Measurements from ENCODE around the gene CENPT.

CENPT gene

GRCh38 chr16:67853670-67854069 lies 6.2 kb upstream of the CENPT start:
- no peak overlapping the region for H3K9ac ChIP-seq (ENCODE audit: low read depth in 1 of 2, low read length in 2 of 2)
- H3K36me3 ChIP-seq (ENCODE audit: control insufficient read depth in 2 of 2, insufficient read depth in 2 of 2, low read length in 2 of 2), result no peaks in the 10 kb centered on the region
- peaks cover 18 to 19% of the 10 kb centered on the region in 2 donors for H3K4me1 ChIP-seq (ENCODE audit: control insufficient read depth in 2 of 2, insufficient read depth in 2 of 2, low read length in 2 of 2)
- no peaks in the 10 kb centered on the region for H3K27me3 ChIP-seq (ENCODE audit: control insufficient read depth in 2 of 2, insufficient read depth in 2 of 2, low read length in 2 of 2)
- H3K9me3 ChIP-seq (ENCODE audit: control insufficient read depth in 2 of 2, low read length in 2 of 2), result no peaks in the 10 kb centered on the region
- no peak overlapping the region for H3K4me3 ChIP-seq (ENCODE audit: low read length in 2 of 2)
- no peak overlapping the region for H3K27ac ChIP-seq (ENCODE audit: low read depth in 2 of 2, low read length in 2 of 2)

GRCh38 chr16:67848118-67848517 lies 625 bp upstream of the CENPT start:
- H3K36me3 ChIP-seq (ENCODE audit: control insufficient read depth in 2 of 2, insufficient read depth in 2 of 2, low read length in 2 of 2), result no peaks in the 10 kb centered on the region
- H3K9me3 ChIP-seq (ENCODE audit: control insufficient read depth in 2 of 2, low read length in 2 of 2), result no peaks in the 10 kb centered on the region
- H3K4me1 ChIP-seq (ENCODE audit: control insufficient read depth in 2 of 2, insufficient read depth in 2 of 2, low read length in 2 of 2), result peaks cover 37 to 39% of the 10 kb centered on the region in 2 donors
- H3K9ac ChIP-seq (ENCODE audit: low read depth in 1 of 2, low read length in 2 of 2), result peak overlapping the region; percentile 75 to 79
- peak overlapping the region; percentile 92 to 93 for H3K27ac ChIP-seq (ENCODE audit: low read depth in 2 of 2, low read length in 2 of 2)
- H3K4me3 ChIP-seq (ENCODE audit: low read length in 2 of 2), result peak overlapping the region; percentile 79 to 83
- H3K27me3 ChIP-seq (ENCODE audit: control insufficient read depth in 2 of 2, insufficient read depth in 2 of 2, low read length in 2 of 2), result no peaks in the 10 kb centered on the region

- H3K27ac ChIP-seq (ENCODE audit: low read depth in 2 of 2, low read length in 2 of 2), result peak within 1 kb of the TSS; percentile 92 to 93
- H3K4me1 ChIP-seq (ENCODE audit: control insufficient read depth in 2 of 2, insufficient read depth in 2 of 2, low read length in 2 of 2), result peaks cover 43 to 44% of the 10 kb centered on the region in 2 donors
- H3K9ac ChIP-seq (ENCODE audit: low read depth in 1 of 2, low read length in 2 of 2), result peak within 1 kb of the TSS; percentile 79
- H3K27me3 ChIP-seq (ENCODE audit: control insufficient read depth in 2 of 2, insufficient read depth in 2 of 2, low read length in 2 of 2), result no peaks in the 10 kb centered on the region
- H3K9me3 ChIP-seq (ENCODE audit: control insufficient read depth in 2 of 2, low read length in 2 of 2), result no peaks in the 10 kb centered on the region
- peak within 1 kb of the TSS; percentile 79 to 83 for H3K4me3 ChIP-seq (ENCODE audit: low read length in 2 of 2)
- H3K36me3 ChIP-seq (ENCODE audit: control insufficient read depth in 2 of 2, insufficient read depth in 2 of 2, low read length in 2 of 2), result no peaks in the 10 kb centered on the region
Observed at GRCh38 chr16:67846320-67847063, 1.0 kb downstream of the CENPT start, which contains the start of gene NUTF2. Gene NUTF2 (plus strand): TSS chr16:67846933. CDS start chr16:67865131, 18,198 bp downstream.

GRCh38 chr16:67846063-67846319 lies 1.5 kb downstream of the CENPT start:
- Histone ChIP-seq H3K27me3 (ENCODE audit: control insufficient read depth in 2 of 2, insufficient read depth in 2 of 2, low read length in 2 of 2) (no peaks in the 10 kb centered on the region), H3K9ac (ENCODE audit: low read depth in 1 of 2, low read length in 2 of 2) (peak overlapping the region; percentile 79), H3K9me3 (ENCODE audit: control insufficient read depth in 2 of 2, low read length in 2 of 2) (no peaks in the 10 kb centered on the region), H3K4me3 (ENCODE audit: low read length in 2 of 2) (peak overlapping the region; percentile 79 to 83), H3K27ac (ENCODE audit: low read depth in 2 of 2, low read length in 2 of 2) (peak overlapping the region; percentile 92 to 93), H3K36me3 (ENCODE audit: control insufficient read depth in 2 of 2, insufficient read depth in 2 of 2, low read length in 2 of 2) (no peaks in the 10 kb centered on the region), H3K4me1 (ENCODE audit: control insufficient read depth in 2 of 2, insufficient read depth in 2 of 2, low read length in 2 of 2) (peaks cover 44 to 46% of the 10 kb centered on the region in 2 donors)

- Histone ChIP-seq H3K4me1 (ENCODE audit: control insufficient read depth in 2 of 2, insufficient read depth in 2 of 2, low read length in 2 of 2) (peaks cover 44 to 46% of the 10 kb centered on the region in 2 donors), H3K9me3 (ENCODE audit: control insufficient read depth in 2 of 2, low read length in 2 of 2) (no peaks in the 10 kb centered on the region), H3K27me3 (ENCODE audit: control insufficient read depth in 2 of 2, insufficient read depth in 2 of 2, low read length in 2 of 2) (no peaks in the 10 kb centered on the region), H3K9ac (ENCODE audit: low read depth in 1 of 2, low read length in 2 of 2) (peak overlapping the region; percentile 79), H3K27ac (ENCODE audit: low read depth in 2 of 2, low read length in 2 of 2) (peak overlapping the region; percentile 92 to 93), H3K36me3 (ENCODE audit: control insufficient read depth in 2 of 2, insufficient read depth in 2 of 2, low read length in 2 of 2) (no peaks in the 10 kb centered on the region), H3K4me3 (ENCODE audit: low read length in 2 of 2) (peak overlapping the region; percentile 79 to 83)
Observed at GRCh38 chr16:67845291-67846062, 2.0 kb downstream of the CENPT start.

GRCh38 chr16:67844497-67844896 lies 3.0 kb downstream of the CENPT start:
- Histone ChIP-seq H3K27me3 (ENCODE audit: control insufficient read depth in 2 of 2, insufficient read depth in 2 of 2, low read length in 2 of 2) (no peaks in the 10 kb centered on the region), H3K4me3 (ENCODE audit: low read length in 2 of 2) (peak overlapping the region in 1 of 2 donors; percentile 43), H3K4me1 (ENCODE audit: control insufficient read depth in 2 of 2, insufficient read depth in 2 of 2, low read length in 2 of 2) (peaks cover 44 to 46% of the 10 kb centered on the region in 2 donors), H3K27ac (ENCODE audit: low read depth in 2 of 2, low read length in 2 of 2) (no peak overlapping the region), H3K9ac (ENCODE audit: low read depth in 1 of 2, low read length in 2 of 2) (peak overlapping the region in 1 of 2 donors; percentile 31), H3K9me3 (ENCODE audit: control insufficient read depth in 2 of 2, low read length in 2 of 2) (no peaks in the 10 kb centered on the region), H3K36me3 (ENCODE audit: control insufficient read depth in 2 of 2, insufficient read depth in 2 of 2, low read length in 2 of 2) (no peaks in the 10 kb centered on the region)

GRCh38 chr16:67843343-67843765 lies 4.1 kb downstream of the CENPT start:
- peak overlapping the region; percentile 72 to 85 for H3K9ac ChIP-seq (ENCODE audit: low read depth in 1 of 2, low read length in 2 of 2)
- H3K4me3 ChIP-seq (ENCODE audit: low read length in 2 of 2), result peak overlapping the region; percentile 88 to 90
- H3K9me3 ChIP-seq (ENCODE audit: control insufficient read depth in 2 of 2, low read length in 2 of 2), result no peaks in the 10 kb centered on the region
- H3K36me3 ChIP-seq (ENCODE audit: control insufficient read depth in 2 of 2, insufficient read depth in 2 of 2, low read length in 2 of 2), result no peaks in the 10 kb centered on the region
- peak overlapping the region; percentile 97 to 99 for H3K27ac ChIP-seq (ENCODE audit: low read depth in 2 of 2, low read length in 2 of 2)
- H3K4me1 ChIP-seq (ENCODE audit: control insufficient read depth in 2 of 2, insufficient read depth in 2 of 2, low read length in 2 of 2), result peaks cover 44 to 46% of the 10 kb centered on the region in 2 donors
- H3K27me3 ChIP-seq (ENCODE audit: control insufficient read depth in 2 of 2, insufficient read depth in 2 of 2, low read length in 2 of 2), result no peaks in the 10 kb centered on the region

- H3K4me3 ChIP-seq (ENCODE audit: low read length in 2 of 2), result peak overlapping the region; percentile 88 to 90
- H3K4me1 ChIP-seq (ENCODE audit: control insufficient read depth in 2 of 2, insufficient read depth in 2 of 2, low read length in 2 of 2), result peaks cover 38 to 40% of the 10 kb centered on the region in 2 donors
Observed at GRCh38 chr16:67842509-67843342, 4.8 kb downstream of the CENPT start.

GRCh38 chr16:67841816-67842508 lies 5.5 kb downstream of the CENPT start, which contains the start of gene THAP11:
Gene THAP11 (plus strand): TSS chr16:67842320. CDS start chr16:67842555, 235 bp downstream.
- Histone ChIP-seq H3K4me3 (ENCODE audit: low read length in 2 of 2) (peak within 1 kb of the TSS; percentile 88 to 90), H3K9me3 (ENCODE audit: control insufficient read depth in 2 of 2, low read length in 2 of 2) (no peaks in the 10 kb centered on the region), H3K9ac (ENCODE audit: low read depth in 1 of 2, low read length in 2 of 2) (peak within 1 kb of the TSS; percentile 85 to 97), H3K27ac (ENCODE audit: low read depth in 2 of 2, low read length in 2 of 2) (peak within 1 kb of the TSS; percentile 97 to 99), H3K27me3 (ENCODE audit: control insufficient read depth in 2 of 2, insufficient read depth in 2 of 2, low read length in 2 of 2) (no peaks in the 10 kb centered on the region), H3K4me1 (ENCODE audit: control insufficient read depth in 2 of 2, insufficient read depth in 2 of 2, low read length in 2 of 2) (peaks cover 35 to 38% of the 10 kb centered on the region in 2 donors), H3K36me3 (ENCODE audit: control insufficient read depth in 2 of 2, insufficient read depth in 2 of 2, low read length in 2 of 2) (no peaks in the 10 kb centered on the region)

More at GRCh38 chr16:67842509-67843342, 4.8 kb downstream of the CENPT start:
- no peaks in the 10 kb centered on the region for H3K36me3 ChIP-seq (ENCODE audit: control insufficient read depth in 2 of 2, insufficient read depth in 2 of 2, low read length in 2 of 2)
- peak overlapping the region; percentile 85 to 97 for H3K9ac ChIP-seq (ENCODE audit: low read depth in 1 of 2, low read length in 2 of 2)
- no peaks in the 10 kb centered on the region for H3K9me3 ChIP-seq (ENCODE audit: control insufficient read depth in 2 of 2, low read length in 2 of 2)
- H3K27ac ChIP-seq (ENCODE audit: low read depth in 2 of 2, low read length in 2 of 2), result peak overlapping the region; percentile 97 to 99
- no peaks in the 10 kb centered on the region for H3K27me3 ChIP-seq (ENCODE audit: control insufficient read depth in 2 of 2, insufficient read depth in 2 of 2, low read length in 2 of 2)
